K562 (cell line): Measurements from ENCODE around the gene VRK3. TPM values are rescaled to one million over a fixed set of nuclear protein-coding genes. Genes with fewer than 3 reads are reported as not detected.
A peak's percentile ranks its signal among the peaks of the same experiment; 100 is the strongest.

Experiments
- ATAC-seq: fragments of 200-7000 bp; cut with Tn5 transposase; 3 replicates; pipeline ENCODE4 v1.9.1; 2020; ENCODE audit warnings: moderate library complexity
- BruUV-seq: library from RNA; stranded (reverse); fragments of 400-500 nt; replicated peaks from 2 replicates; lab custom pipeline; 2021; lab: Mats Ljungman, UMichigan
- CTCF ChIA-PET: fragments of 300-600 bp; formaldehyde crosslinking; extraction: SDS; loops from one replicate; lab custom pipeline; 2021; ENCODE audit warnings: low intra/inter-chr PET ratio; lab: Yijun Ruan, JAX
- POLR2A ChIA-PET: fragments of 300-600, 350-650 bp; sonication (Branson Sonifier 250); formaldehyde crosslinking; extraction: SDS; loops from one replicate; lab custom pipeline; 2021; ENCODE audit warnings: antibody characterized with exemption, inconsistent platforms; lab: Yijun Ruan, JAX
- DNase-seq, 4 experiments: peaks; one replicate each; pipeline versions ENCODE4 v3.0.0 to v3.0.0-alpha.2; 2011 to 2018; ENCODE audit warnings: low spot score in 3 of 4, mixed read lengths in 3 of 4; ENCODE audit errors: extremely low read depth in 1 of 4
- FAIRE-seq: peaks from 2 replicates; lab custom pipeline; 2011; peaks lifted over from hg19 to GRCh38; lab: Jason Lieb, UNC
- H2AFZ ChIP-seq: 2 replicates; pipeline ENCODE4 v1.6.0; 2011; ENCODE audit warnings: low read depth, low read length, control low read depth, inconsistent platforms
- H3K27ac ChIP-seq: fragments of 200-600 bp; 3 replicates; pipeline ENCODE4 v1.8.0; 2011; ENCODE audit warnings: low read depth, mild to moderate bottlenecking, control low read depth, inconsistent platforms, low read length, moderate library complexity, mixed read lengths; ENCODE audit errors: extremely low read depth
- H3K27me3 ChIP-seq, 2 experiments: fragments of 300-600 bp in 1 of 2; 2 replicates in 1 of 2; 3 replicates in 1 of 2; pipeline versions ENCODE4 v1.6.0 to v1.8.0; 2011; ENCODE audit warnings: inconsistent platforms in 2 of 2, low read length in 2 of 2, mild to moderate bottlenecking in 1 of 2, mixed read lengths in 1 of 2, moderate library complexity in 1 of 2; ENCODE audit not compliant: control insufficient read depth in 2 of 2, insufficient read depth in 2 of 2
- H3K36me3 ChIP-seq: fragments of 300-600 bp; 3 replicates; pipeline ENCODE4 v1.8.0; 2011; ENCODE audit warnings: mild to moderate bottlenecking, low read length, inconsistent platforms; ENCODE audit not compliant: control insufficient read depth, insufficient read depth
- H3K4me1 ChIP-seq, 2 experiments: fragments of 200-600 bp in 1 of 2; replicated peaks in 1 of 2; 2 replicates in 1 of 2; 3 replicates in 1 of 2; pipeline versions ENCODE4 v1.5.1 to v1.8.0; 2011; ENCODE audit warnings: inconsistent platforms in 2 of 2, low read length in 2 of 2, mild to moderate bottlenecking in 1 of 2, mixed read lengths in 1 of 2, moderate library complexity in 1 of 2; ENCODE audit not compliant: control insufficient read depth in 2 of 2, insufficient read depth in 2 of 2
- H3K4me2 ChIP-seq: 2 replicates; pipeline ENCODE4 v1.6.1; 2011; ENCODE audit warnings: low read length, control low read depth, inconsistent platforms, mixed read lengths; ENCODE audit not compliant: insufficient read depth
- H3K4me3 ChIP-seq: fragments of 200-600 bp; sonication (generic), shearing (Covaris generic); 2 replicates; pipeline ENCODE4 v1.5.1; 2016; ENCODE audit warnings: control low read depth, inconsistent platforms
- H3K79me2 ChIP-seq: fragments of 200-600 bp; 3 replicates; pipeline ENCODE4 v1.8.0; 2011; ENCODE audit warnings: low read length, inconsistent platforms; ENCODE audit not compliant: control insufficient read depth, insufficient read depth
- H3K9ac ChIP-seq, 2 experiments: 2 replicates each; pipeline versions ENCODE4 v1.6.0 to v1.6.1; 2011; ENCODE audit warnings: low read depth in 2 of 2, low read length in 2 of 2, control low read depth in 1 of 2, inconsistent platforms in 1 of 2, mild to moderate bottlenecking in 1 of 2, mixed read lengths in 1 of 2; ENCODE audit not compliant: insufficient read depth in 1 of 2
- H3K9me1 ChIP-seq: one replicate; pipeline ENCODE4 v1.6.0; 2011; ENCODE audit warnings: inconsistent platforms, mild to moderate bottlenecking, low read length, moderate library complexity; ENCODE audit not compliant: control insufficient read depth, insufficient read depth
- H3K9me3 ChIP-seq: replicated peaks from 2 replicates; pipeline ENCODE4 v1.5.1; 2011; ENCODE audit warnings: low read depth, low read length, inconsistent platforms; ENCODE audit not compliant: control insufficient read depth, insufficient read depth
- H4K20me1 ChIP-seq: replicated peaks from 2 replicates; pipeline ENCODE4 v1.6.1; 2011; ENCODE audit warnings: low read length, inconsistent platforms, mixed read lengths; ENCODE audit not compliant: control insufficient read depth, insufficient read depth
- BRF1 ChIP-seq: IDR thresholded peaks from 3 replicates; pipeline ENCODE4 v1.6.1; 2011; ENCODE audit warnings: borderline replicate concordance, mild to moderate bottlenecking; ENCODE audit not compliant: insufficient read length; ENCODE audit errors: extremely low read depth
- HCFC1 ChIP-seq: IDR thresholded peaks from 2 replicates; pipeline ENCODE4 v1.6.1; 2012; ENCODE audit warnings: low read depth, low read length, improper control_type of control experiment
- KLF13 ChIP-seq: fragments of 450-650 bp; IDR thresholded peaks from 2 replicates; pipeline ENCODE4 v1.6.1; 2016; ENCODE audit warnings: missing genetic modification characterization, low read depth, mild to moderate bottlenecking, missing compliant biosample characterization, moderate library complexity, borderline replicate concordance
- MYNN ChIP-seq, 2 experiments: sonication (generic); formaldehyde crosslinking in 1 of 2; IDR thresholded peaks; 2 replicates each; pipeline versions ENCODE4 v1.5.0 to v1.6.1; 2016 to 2020; ENCODE audit warnings: antibody characterized with exemption in 1 of 2, missing genetic modification reagents in 1 of 2
- NR1H2 ChIP-seq: sonication (generic); formaldehyde crosslinking; IDR thresholded peaks from 2 replicates; pipeline ENCODE4 v1.4.0; 2020; ENCODE audit warnings: mild to moderate bottlenecking, missing genetic modification reagents
- POLR2AphosphoS5 ChIP-seq: IDR thresholded peaks from 2 replicates; pipeline ENCODE4 v1.6.1; 2011; ENCODE audit warnings: mild to moderate bottlenecking, low read depth, low read length, moderate library complexity; ENCODE audit not compliant: control insufficient read depth, insufficient read depth
- RB1 ChIP-seq: fragments of 450-650 bp; IDR thresholded peaks from 2 replicates; pipeline ENCODE4 v1.6.1; 2017; ENCODE audit warnings: low read depth, mild to moderate bottlenecking
- SMC3 ChIP-seq: conservative IDR thresholded peaks from 2 replicates; pipeline ENCODE4 v1.6.1; 2011; ENCODE audit warnings: low read depth, low read length, improper control_type of control experiment; ENCODE audit not compliant: insufficient read depth
- UBTF ChIP-seq, 2 experiments: IDR thresholded peaks; 2 replicates each; pipeline ENCODE4 v1.6.1; 2012; ENCODE audit warnings: improper control_type of control experiment in 2 of 2, low read depth in 2 of 2, low read length in 2 of 2, borderline replicate concordance in 1 of 2
- ZNF449 ChIP-seq: fragments of 250-450 bp; sonication (Bioruptor Pico); IDR thresholded peaks from 2 replicates; pipeline ENCODE4 v1.8.0; 2022; ENCODE audit warnings: moderate library complexity, mild to moderate bottlenecking, inconsistent platforms
- WGBS: fragments of 100-300 bp; shearing (Covaris generic); methylation state at CpG from one replicate; pipeline ENCODE4 v1.1.6; 2016; ENCODE audit warnings: low coverage, mixed read lengths; ENCODE audit not compliant: insufficient coverage; ENCODE audit errors: missing lambda C conversion rate; 5-methylcytosine and 5-hydroxymethylcytosine counted together
- in situ Hi-C: fragments of 300-500 bp; cut with MboI; formaldehyde crosslinking; loops from 4 replicates; pipeline ENCODE4 v1.15.0; 2018; ENCODE audit warnings: inconsistent platforms, mixed read lengths
- intact Hi-C: fragments of 100-400 bp; cut with micrococcal nuclease; formaldehyde crosslinking; loops from 2 replicates; pipeline ENCODE4 v1.14.2; 2022
- polyA plus RNA-seq, 8 experiments: library from polyadenylated mRNA; depleted of rRNA in 4 of 8; stranded (reverse) in 5 of 8; unstranded in 3 of 8; fragments of >200 nt; fragmentation: Nextera tagmentation in 2 of 8; fragmentation: Illumina TruSeq in 1 of 8; extraction: Ambion mirVana in 2 of 8; extraction: Trizol in 1 of 8; gene quantifications; 2 replicates each; pipeline versions ENCODE4 v1.2.1 to v1.2.3, GENCODE V29; 2011 to 2014; ENCODE audit warnings: inconsistent platforms in 1 of 8, missing spikeins in 1 of 8
- total RNA-seq, 7 experiments: library from RNA; depleted of rRNA in 6 of 7; stranded (reverse); fragments of >200 nt in 6 of 7; fragmentation: Illumina TruSeq in 2 of 7; extraction: Trizol in 2 of 7; gene quantifications; 2 replicates each; pipeline versions ENCODE4 v1.2.1 to v1.2.3, GENCODE V29; 2011 to 2021; ENCODE audit warnings: low replicate concordance in 1 of 7

VRK3 gene
- total and polyA plus RNA-seq, 9 of the 15 experiments (the other 6 are each of a cell fraction or from before 2014, with no cell fraction given), result 25.6 to 94.3 (median 42.9) TPM

GRCh38 chr19:49983645-49984229 lies 41.4 kb downstream of the VRK3 start (continued):
- TF ChIP-seq MYNN (IDR thresholded peaks at IDR 0.05) (peak; percentile 44; the same call in 1 of the 2 replicates), MYNN (CRISPR knock-in tag; IDR thresholded peaks at IDR 0.05) (no peak), NR1H2 (no peak), KLF13 (tag) (0 out of 2 replicates have a peak, but pooled peaks have one; percentile 19), RB1 (0 out of 2 replicates have a peak, but pooled peaks have one; percentile 51), SMC3 (peak; percentile 96)

GRCh38 chr19:49981603-49982593 lies 43.3 kb downstream of the VRK3 start:
- no TSS peak for BruUV-seq
- WGBS, result 15% methylated on average over 21 of the region's 21 CpGs
- TF ChIP-seq UBTF (IDR thresholded peaks at IDR 0.05; ENCODE audit: borderline replicate concordance in 1 of 2, low read depth in 2 of 2, low read length in 2 of 2) (peak in 1 of 2 experiments; percentile 83; a peak in 2 of 4 replicates), ZNF449 (no peak), HCFC1 (no peak), RB1 (no peak), POLR2AphosphoS5 (peak; percentile 45; the same call in 1 of the 2 replicates), BRF1 (no peak)

More at GRCh38 chr19:49981603-49982593, 43.3 kb downstream of the VRK3 start:
- H2AFZ ChIP-seq, result no peak overlapping the region
- CTCF ChIA-PET, result interaction anchor here (0.6 to 3.7 kb wide), 2 partner anchors 45 to 475 kb away, joined by 3 to 61 read pairs; no protein-coding TSS in a partner anchor
- ATAC-seq (peak; percentile 69), FAIRE-seq (peak; percentile 96), DNase-seq (peak; percentile 47 to 88 (median 56))
- no peak overlapping the region for H3K4me3 ChIP-seq
- peak overlapping the region in 1 of 2 experiments; percentile 76; a peak in 2 of 4 replicates for H3K9ac ChIP-seq
- no peaks in the 10 kb centered on the region for H3K9me3 ChIP-seq
- POLR2A ChIA-PET, result interaction anchor here (0.7 to 0.9 kb wide), 2 partner anchors 17 to 475 kb away, joined by 4 read pairs; no protein-coding TSS in a partner anchor
- peak overlapping the region; percentile 33; the same call in 1 of the 2 replicates for H3K4me2 ChIP-seq
- H3K36me3 ChIP-seq, result peaks cover 16% of the 10 kb centered on the region; the same call in 2 of the 3 replicates
- intact Hi-C loops (no loop called here), in situ Hi-C loops (loop anchor here (5.0 kb wide), 1 partner anchor 90 kb away; no protein-coding TSS in a partner anchor)
- no peaks in the 10 kb centered on the region for H3K9me1 ChIP-seq
- peak overlapping the region; percentile 2; the same call in 2 of the 3 replicates for H3K27ac ChIP-seq
- no peaks in the 10 kb centered on the region for H3K79me2 ChIP-seq
- peaks cover 20% of the 10 kb centered on the region for H4K20me1 ChIP-seq
- H3K27me3 ChIP-seq, result no peaks in the 10 kb centered on the region
- peaks cover 13 to 29% of the 10 kb centered on the region in 2 experiments; a peak in 4 of 5 replicates for H3K4me1 ChIP-seq
